WTC11 (cell line): ENCODE measurements around the gene CCSER1. TPM values are rescaled to one million over a fixed set of nuclear protein-coding genes. Genes with fewer than 3 reads are reported as not detected.

Experiments used
- ATAC-seq: fragments of 200-7000 bp; cut with Tn5 transposase; 2 replicates; pipeline ENCODE4 v1.10.0; 2021; ENCODE audit warnings: mild to moderate bottlenecking, moderate library complexity
- CTCF ChIA-PET: fragments of 300-600 bp; sonication (Branson Sonifier 250); formaldehyde crosslinking; loops from one replicate; lab custom pipeline; 2021; ENCODE audit warnings: antibody characterized with exemption; lab: Charles Lee
- POLR2A ChIA-PET: fragments of 350-600 bp; sonication (Branson Sonifier 250); formaldehyde crosslinking; loops from one replicate; lab custom pipeline; 2021; ENCODE audit warnings: antibody characterized with exemption; lab: Charles Lee
- DNase-seq: peaks from one replicate; pipeline ENCODE4 v3.0.0; 2021; ENCODE audit warnings: low spot score
- H3K27ac Mint-ChIP-seq: 2 replicates; pipeline ENCODE4 v1.8.0; 2021; ENCODE audit warnings: mixed read lengths
- H3K27me3 Mint-ChIP-seq: 2 replicates; pipeline ENCODE4 v1.8.0; 2021; ENCODE audit warnings: low read depth, mild to moderate bottlenecking, moderate library complexity, mixed read lengths
- H3K36me3 Mint-ChIP-seq: 2 replicates; pipeline ENCODE4 v1.8.0; 2021; ENCODE audit warnings: mixed read lengths
- H3K4me1 Mint-ChIP-seq: 2 replicates; pipeline ENCODE4 v1.8.0; 2022; ENCODE audit warnings: mixed read lengths
- H3K4me3 Mint-ChIP-seq: 2 replicates; pipeline ENCODE4 v1.8.0; 2021; ENCODE audit warnings: mild to moderate bottlenecking, moderate library complexity, mixed read lengths
- H3K9me3 Mint-ChIP-seq: 2 replicates; pipeline ENCODE4 v1.8.0; 2021; ENCODE audit warnings: mixed read lengths
- AR ChIP-seq: fragments of 250-450 bp; sonication (Bioruptor Pico); IDR thresholded peaks from 2 replicates; pipeline ENCODE4 v1.9.0; 2021; ENCODE audit warnings: mild to moderate bottlenecking
- CBFB ChIP-seq: sonication (generic); formaldehyde crosslinking; IDR thresholded peaks from 2 replicates; pipeline ENCODE4 v1.8.1; 2022; ENCODE audit warnings: mild to moderate bottlenecking, low read depth, missing genetic modification reagents
- CREM ChIP-seq: sonication (generic); formaldehyde crosslinking; IDR thresholded peaks from 2 replicates; pipeline ENCODE4 v1.8.1; 2022; ENCODE audit warnings: mild to moderate bottlenecking, missing genetic modification reagents, moderate library complexity
- FOXP4 ChIP-seq: sonication (generic); formaldehyde crosslinking; IDR thresholded peaks from 2 replicates; pipeline ENCODE4 v1.8.0; 2022; ENCODE audit warnings: mild to moderate bottlenecking, missing genetic modification reagents
- GABPB1 ChIP-seq: sonication (generic); formaldehyde crosslinking; IDR thresholded peaks from 2 replicates; pipeline ENCODE4 v1.8.1; 2023; ENCODE audit warnings: mild to moderate bottlenecking, missing genetic modification reagents
- HMGXB4 ChIP-seq: sonication (generic); formaldehyde crosslinking; IDR thresholded peaks from 2 replicates; pipeline ENCODE4 v1.8.1; 2023; ENCODE audit warnings: mild to moderate bottlenecking, moderate library complexity, missing genetic modification reagents
- IRF1 ChIP-seq: sonication (generic); formaldehyde crosslinking; IDR thresholded peaks from 2 replicates; pipeline ENCODE4 v1.8.0; 2023; ENCODE audit warnings: missing genetic modification reagents
- IRF2 ChIP-seq: sonication (generic); formaldehyde crosslinking; IDR thresholded peaks from 2 replicates; pipeline ENCODE4 v1.8.0; 2022; ENCODE audit warnings: low read depth, missing genetic modification reagents, borderline replicate concordance
- KAT7 ChIP-seq: sonication (generic); formaldehyde crosslinking; IDR thresholded peaks from 2 replicates; pipeline ENCODE4 v1.8.1; 2023; ENCODE audit warnings: missing genetic modification reagents, mild to moderate bottlenecking, borderline replicate concordance
- MAX ChIP-seq: sonication (generic); formaldehyde crosslinking; IDR thresholded peaks from 2 replicates; pipeline ENCODE4 v1.8.0; 2022; ENCODE audit warnings: mild to moderate bottlenecking, missing genetic modification reagents
- MXD4 ChIP-seq: fragments of 250-450 bp; sonication (Bioruptor Pico); IDR thresholded peaks from 2 replicates; pipeline ENCODE4 v1.8.0; 2021; ENCODE audit warnings: mild to moderate bottlenecking, moderate library complexity, borderline replicate concordance
- NFE2L1 ChIP-seq: sonication (generic); formaldehyde crosslinking; IDR thresholded peaks from 2 replicates; pipeline ENCODE4 v1.8.1; 2023; ENCODE audit warnings: missing genetic modification reagents
- NFYB ChIP-seq: sonication (generic); formaldehyde crosslinking; conservative IDR thresholded peaks from 2 replicates; pipeline ENCODE4 v1.8.0; 2022; ENCODE audit warnings: low read depth, missing genetic modification reagents
- NR2C2 ChIP-seq: sonication (generic); formaldehyde crosslinking; IDR thresholded peaks from 2 replicates; pipeline ENCODE4 v1.8.0; 2022; ENCODE audit warnings: mild to moderate bottlenecking, missing genetic modification reagents
- NR3C1 ChIP-seq: sonication (generic); formaldehyde crosslinking; conservative IDR thresholded peaks from 2 replicates; pipeline ENCODE4 v1.8.1; 2023; ENCODE audit warnings: low read depth, mild to moderate bottlenecking, missing genetic modification reagents
- OVOL2 ChIP-seq: fragments of 250-450 bp; sonication (Bioruptor Pico); IDR thresholded peaks from 2 replicates; pipeline ENCODE4 v1.9.0; 2021; ENCODE audit warnings: mild to moderate bottlenecking, borderline replicate concordance
- PREB ChIP-seq: sonication (generic); formaldehyde crosslinking; IDR thresholded peaks from 2 replicates; pipeline ENCODE4 v1.8.1; 2022; ENCODE audit warnings: mild to moderate bottlenecking, missing genetic modification reagents, moderate library complexity, borderline replicate concordance
- SP1 ChIP-seq: sonication (generic); formaldehyde crosslinking; conservative IDR thresholded peaks from 2 replicates; pipeline ENCODE4 v1.8.1; 2022; ENCODE audit warnings: missing genetic modification reagents
- TEAD1 ChIP-seq: sonication (generic); formaldehyde crosslinking; IDR thresholded peaks from 2 replicates; pipeline ENCODE4 v1.8.0; 2022; ENCODE audit warnings: mild to moderate bottlenecking, missing genetic modification reagents
- TP53 ChIP-seq: sonication (generic); formaldehyde crosslinking; IDR thresholded peaks from 2 replicates; pipeline ENCODE4 v1.8.1; 2023; ENCODE audit warnings: mild to moderate bottlenecking, missing genetic modification reagents
- ZMAT4 ChIP-seq: fragments of 250-450 bp; sonication (Bioruptor Pico); IDR thresholded peaks from 2 replicates; pipeline ENCODE4 v1.9.0; 2021; ENCODE audit warnings: mild to moderate bottlenecking
- ZNF219 ChIP-seq: sonication (generic); formaldehyde crosslinking; IDR thresholded peaks from 2 replicates; pipeline ENCODE4 v1.8.0; 2023; ENCODE audit warnings: missing genetic modification reagents, mild to moderate bottlenecking, borderline replicate concordance
- ZNF263 ChIP-seq: sonication (generic); formaldehyde crosslinking; IDR thresholded peaks from 2 replicates; pipeline ENCODE4 v1.8.1; 2022; ENCODE audit warnings: low read depth, mild to moderate bottlenecking, moderate library complexity, missing genetic modification reagents
- total RNA-seq: library from RNA; stranded (reverse); gene quantifications from 3 replicates; pipeline ENCODE4 v1.2.3, GENCODE V29; 2021

CCSER1 gene
- total RNA-seq, 1 experiment from 2014 or later: 0.87 TPM

GRCh38 chr4:90979556-90979955 lies 852.4 kb downstream of the CCSER1 start:
- Mint-ChIP-seq H3K4me3 (no peak overlapping the region), H3K27ac (no peak overlapping the region), H3K27me3 (no peaks in the 10 kb centered on the region), H3K36me3 (no peaks in the 10 kb centered on the region), H3K4me1 (peaks cover 11% of the 10 kb centered on the region), H3K9me3 (no peaks in the 10 kb centered on the region; the same call in 1 of the 2 replicates)
- DNase-seq: no peak
- TF ChIP-seq CBFB (CRISPR knock-in tag): no peak
- no peak for TF ChIP-seq MXD4 (CRISPR knock-in tag)
- TF ChIP-seq GABPB1 (CRISPR knock-in tag): no peak
- TF ChIP-seq NFE2L1 (CRISPR knock-in tag): no peak
- no peak for TF ChIP-seq FOXP4 (CRISPR knock-in tag)
- TF ChIP-seq PREB: no peak
- no peak for TF ChIP-seq OVOL2 (CRISPR knock-in tag)
- no peak for TF ChIP-seq NR2C2
- no peak for TF ChIP-seq HMGXB4 (CRISPR knock-in tag)
- no peak for TF ChIP-seq NR3C1
- TF ChIP-seq ZNF263 (CRISPR knock-in tag): no peak
- TF ChIP-seq MAX (CRISPR knock-in tag): no peak
- no peak for TF ChIP-seq IRF2
- no peak for TF ChIP-seq IRF1
- TF ChIP-seq AR (CRISPR knock-in tag): no peak
- TF ChIP-seq CREM (CRISPR knock-in tag): no peak
- no peak for TF ChIP-seq TP53
- ChIA-PET CTCF (no interaction called here), POLR2A (no interaction called here)
- ATAC-seq: no peak

- H3K27me3 Mint-ChIP-seq: no peaks in the 10 kb centered on the region
- TF ChIP-seq TEAD1 (CRISPR knock-in tag) (no peak), NFYB (CRISPR knock-in tag) (no peak), KAT7 (CRISPR knock-in tag) (no peak), SP1 (CRISPR knock-in tag) (no peak), CREM (CRISPR knock-in tag) (no peak), NFE2L1 (CRISPR knock-in tag) (no peak), ZMAT4 (no peak), ZNF219 (no peak)
- TF ChIP-seq, all 79 proteins: peak for 0
- Mint-ChIP-seq H3K9me3 (no peaks in the 10 kb centered on the region; the same call in 1 of the 2 replicates), H3K4me1 (peaks cover 11% of the 10 kb centered on the region), H3K36me3 (no peaks in the 10 kb centered on the region), H3K4me3 (no peak overlapping the region), H3K27ac (no peak overlapping the region)
- ATAC-seq: peak; percentile 43; the same call in 1 of the 2 replicates
- POLR2A ChIA-PET: no interaction called here
- DNase-seq: no peak
- CTCF ChIA-PET: no interaction called here
These were observed 855.6 kb downstream of the CCSER1 start for GRCh38 chr4:90982813-90983212.
